GM15510 (cell line): ENCODE measurements around the gene GNG7.
A peak's percentile ranks its signal among the peaks of the same experiment; 100 is the strongest.

Source experiments
- POLR2A ChIP-seq: IDR thresholded peaks from 3 replicates; pipeline ENCODE4 v1.6.1; 2011; ENCODE audit warnings: borderline replicate concordance; ENCODE audit not compliant: insufficient read length; ENCODE audit errors: extremely low read depth

Gene GNG7

DNA sequence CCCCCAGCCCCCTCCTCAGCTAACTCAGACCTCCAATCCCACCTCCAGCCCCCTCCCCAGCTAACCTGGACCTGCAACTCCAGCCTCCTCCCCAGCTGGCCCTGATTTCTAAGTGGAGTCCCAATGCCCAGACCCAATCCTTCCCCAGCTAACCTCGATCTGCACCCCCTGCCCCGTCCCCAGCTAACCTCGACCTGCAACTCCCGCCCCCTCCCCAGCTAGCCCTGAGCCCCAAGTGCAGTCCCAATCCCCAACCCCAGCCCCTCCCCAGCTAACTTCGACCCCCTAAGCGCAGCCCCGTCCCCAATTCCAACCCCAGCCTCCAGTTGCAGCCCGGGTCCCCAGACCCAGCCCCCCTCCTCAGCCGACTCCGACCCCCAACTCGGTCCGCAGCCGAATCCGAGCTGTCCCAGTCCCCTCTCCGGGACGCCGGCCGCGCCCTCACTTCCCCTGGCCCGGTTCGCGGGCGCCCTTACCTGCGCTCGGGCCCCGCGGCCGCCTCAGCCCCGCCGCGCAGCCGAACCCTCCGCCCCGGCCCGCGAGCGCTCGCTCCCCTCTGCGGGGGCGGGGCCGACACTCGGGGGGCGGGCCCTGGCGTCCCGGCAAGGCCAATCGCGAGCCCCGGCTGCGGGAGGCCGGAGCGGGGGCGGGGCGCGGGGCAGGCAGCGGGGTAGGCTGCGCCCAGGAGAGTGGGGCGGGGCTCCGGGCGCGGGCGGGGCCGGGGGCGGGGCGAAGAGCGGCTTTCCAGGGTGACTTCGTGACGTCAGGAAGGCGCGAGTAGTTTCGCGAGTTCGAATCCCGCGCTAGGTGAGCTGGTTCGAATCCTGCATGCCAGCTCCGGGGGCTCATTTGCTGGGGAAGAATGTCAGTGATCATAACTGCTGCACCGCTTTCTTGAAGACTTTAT is at the start of gene GNG7:
TSS of gene GNG7 (minus strand) at position 525 of the 907 bp plus-strand sequence. CDS start 182,006 bp downstream, outside the sequence.
- peak; percentile 85 for TF ChIP-seq POLR2A

DNA sequence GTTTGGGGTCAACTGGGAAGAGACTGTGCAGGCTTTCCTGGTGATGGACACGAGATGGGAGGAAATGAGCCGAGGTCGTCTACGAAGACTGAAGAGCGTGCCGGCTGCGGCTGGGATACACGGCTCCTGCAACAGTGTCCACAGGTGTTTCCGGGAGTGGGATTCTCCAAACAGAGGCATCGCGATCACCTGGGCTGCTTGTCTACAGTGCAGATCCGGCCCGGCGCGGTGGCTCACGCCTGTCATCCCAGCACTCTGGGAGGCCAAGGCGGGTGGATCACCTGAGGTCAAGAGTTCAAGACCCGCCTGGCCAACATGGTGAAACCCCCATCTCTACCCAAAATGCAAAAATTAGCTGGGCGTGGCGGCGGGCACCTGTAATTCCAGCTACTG is 48.9 kb upstream of the GNG7 start:
- no peak for TF ChIP-seq POLR2A

DNA sequence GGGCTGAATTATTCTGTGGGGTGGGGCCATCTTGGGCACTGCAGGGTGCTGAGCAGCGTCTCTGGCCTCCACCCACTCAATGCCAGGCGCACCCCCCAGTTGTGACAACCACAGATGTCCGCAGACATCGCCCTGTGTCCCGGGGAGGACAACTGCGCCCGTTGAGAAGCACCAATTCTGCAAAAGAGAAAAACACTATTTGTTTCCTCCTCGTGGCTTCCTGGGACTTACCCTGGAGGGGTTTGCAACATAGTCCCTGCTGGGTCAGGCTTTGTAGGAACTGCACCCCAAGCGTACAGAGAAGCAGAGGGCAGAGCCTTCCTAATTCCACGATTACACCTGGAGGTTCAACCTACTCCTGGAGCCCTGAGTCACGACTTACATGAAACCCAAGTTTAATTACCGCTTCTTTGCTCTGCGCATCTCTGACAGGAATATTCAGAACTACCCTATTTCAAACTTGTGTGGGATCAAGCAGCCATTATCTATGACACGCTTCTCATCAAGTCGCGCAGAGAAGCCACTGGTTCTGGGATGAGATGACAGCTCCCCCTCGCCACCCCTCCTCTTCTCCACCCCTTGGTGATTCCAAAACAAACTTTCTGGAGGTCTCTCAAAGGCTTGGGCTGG is 48.4 kb upstream of the GNG7 start:
- no peak for TF ChIP-seq POLR2A

GRCh38 chr19:2747349-2747748 is 44.9 kb upstream of the GNG7 start:
- no peak for TF ChIP-seq POLR2A

GRCh38 chr19:2744113-2744512 is 41.6 kb upstream of the GNG7 start:
- no peak for TF ChIP-seq POLR2A

- TF ChIP-seq POLR2A: no peak
Measured at GRCh38 chr19:2743099-2743498, 40.6 kb upstream of the GNG7 start.

DNA sequence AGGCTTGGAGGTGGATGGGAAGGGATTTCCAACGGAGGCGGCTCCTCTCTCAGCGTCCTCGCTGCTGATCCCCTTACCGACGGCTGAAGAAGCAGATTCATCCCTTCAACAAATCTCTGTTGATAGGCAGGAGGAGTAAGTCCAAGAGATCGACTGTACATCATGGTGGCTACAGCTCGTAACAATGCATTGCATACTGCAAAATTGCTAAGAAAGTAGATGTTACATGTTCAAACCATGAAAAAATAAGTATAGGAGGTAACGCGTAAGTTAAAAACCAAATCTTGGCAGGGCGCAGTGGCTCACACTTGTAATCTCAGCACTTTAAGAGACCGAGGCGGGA is 37.8 kb upstream of the GNG7 start:
- no peak for TF ChIP-seq POLR2A

- TF ChIP-seq POLR2A: peak; percentile 71
Measured at GRCh38 chr19:2739602-2740313, 37.3 kb upstream of the GNG7 start, which contains the start of gene SLC39A3. Gene SLC39A3 (minus strand): TSS chr19:2740017. CDS start chr19:2737257, 2,760 bp downstream.

DNA sequence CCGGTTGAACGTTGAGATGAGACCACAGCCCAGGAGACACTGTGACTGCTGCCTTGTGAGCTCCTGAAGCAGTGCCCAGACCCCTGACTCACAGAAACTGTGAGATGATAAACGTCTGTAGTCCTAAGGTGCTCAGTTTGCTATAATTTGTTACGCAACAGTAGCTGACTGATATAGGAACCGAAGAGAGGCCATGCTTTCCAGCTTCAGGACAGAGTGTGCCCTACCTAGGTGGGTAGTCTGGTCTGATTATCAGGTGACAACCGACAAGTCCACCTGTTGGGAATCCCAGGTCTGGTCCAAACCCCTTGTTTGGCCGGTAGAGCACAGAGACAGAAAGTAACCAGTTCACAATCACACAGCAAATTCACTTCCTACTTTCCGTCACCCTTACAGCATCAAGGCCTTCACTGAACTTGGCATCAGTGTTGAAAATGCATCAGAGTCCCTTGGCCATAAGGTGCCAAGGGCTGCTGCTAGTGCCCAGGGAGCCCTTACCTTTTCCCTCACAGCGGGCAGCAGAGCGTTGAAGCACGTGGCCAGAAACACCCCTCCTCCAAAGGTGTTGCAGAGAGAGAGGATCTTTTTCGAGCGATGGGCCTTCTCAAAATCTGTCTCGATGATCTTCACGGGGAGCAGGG is 34.2 kb upstream of the GNG7 start:
- no peak for TF ChIP-seq POLR2A

DNA sequence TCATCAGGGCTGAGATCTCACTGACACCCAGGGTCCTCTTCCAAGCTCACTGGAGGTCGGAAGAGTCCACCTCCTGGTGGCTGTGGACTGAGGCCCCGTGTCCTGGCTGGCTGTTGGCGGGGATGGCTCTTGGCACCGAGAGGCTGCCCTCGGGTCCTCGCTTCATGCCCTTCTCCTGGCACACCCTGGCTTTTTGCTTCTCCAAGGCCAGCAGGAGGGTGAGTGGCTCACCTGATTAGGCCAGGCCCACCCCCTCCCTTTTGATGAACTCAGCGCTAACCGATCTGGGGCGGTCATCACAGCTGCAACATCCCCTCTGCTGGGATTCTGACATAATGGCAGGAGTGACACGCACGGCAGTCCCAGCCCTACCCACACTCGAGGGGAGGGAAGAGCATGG is 32.9 kb upstream of the GNG7 start:
- TF ChIP-seq POLR2A: no peak

GRCh38 chr19:2734589-2735288 is 32.2 kb upstream of the GNG7 start:
- no peak for TF ChIP-seq POLR2A

- no peak for TF ChIP-seq POLR2A
Measured at GRCh38 chr19:2733930-2734588, 31.6 kb upstream of the GNG7 start.

GRCh38 chr19:2732883-2733282 is 30.4 kb upstream of the GNG7 start:
- no peak for TF ChIP-seq POLR2A

DNA sequence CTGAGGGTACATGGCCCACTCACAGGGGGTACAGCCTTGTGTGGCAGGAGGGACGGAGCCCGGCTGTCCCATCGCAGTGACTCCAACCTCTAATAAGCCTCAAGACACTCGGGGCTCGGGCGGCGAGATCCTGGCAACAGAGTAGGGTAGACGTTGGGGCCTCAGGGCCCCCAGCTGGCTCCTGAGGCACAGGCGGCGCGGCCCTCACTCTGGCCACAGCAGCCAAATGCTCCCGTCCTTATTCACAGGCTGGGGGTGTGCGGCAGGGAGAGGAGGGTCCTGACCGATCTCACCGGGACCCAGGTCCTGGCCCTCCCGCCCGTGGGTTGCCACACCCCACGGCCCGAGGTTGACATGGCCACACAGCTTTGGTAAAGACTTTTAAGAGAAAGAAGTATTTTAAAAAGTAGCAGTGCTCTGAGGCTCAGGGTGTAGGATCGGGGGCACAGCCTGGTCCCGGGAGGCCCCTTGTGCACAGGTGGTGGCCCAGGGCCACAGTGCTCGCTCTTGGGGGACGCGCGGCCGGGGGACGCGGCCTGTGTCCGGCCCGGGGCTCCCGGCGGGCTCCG is 29.7 kb upstream of the GNG7 start:
- TF ChIP-seq POLR2A: no peak
